ENCODE results near the gene RNU1-3.
"Not testable (repeated sequence)": the region's sequence is repeated elsewhere in the genome, so short reads cannot be mapped to it uniquely, and the experiment has no call there.

The RNU1-3 gene

GRCh38 chr1:16635959-16636358, 30.8 kb downstream of the RNU1-3 start:
- DNase-seq = not testable (repeated sequence)

GRCh38 chr1:16633540-16634282, 33.0 kb downstream of the RNU1-3 start:
- not testable (repeated sequence) for DNase-seq

GRCh38 chr1:16632044-16632850, 34.5 kb downstream of the RNU1-3 start:
- not testable (repeated sequence) for DNase-seq

GRCh38 chr1:16631248-16632043, 35.3 kb downstream of the RNU1-3 start:
- DNase-seq = no peak

- DNase-seq = no peak
Observed at GRCh38 chr1:16630661-16631247, 36.0 kb downstream of the RNU1-3 start.

- DNase-seq = not testable (repeated sequence)
Observed at GRCh38 chr1:16629916-16630530, 36.7 kb downstream of the RNU1-3 start.

- no peak for DNase-seq
Observed at GRCh38 chr1:16628361-16629111, 38.2 kb downstream of the RNU1-3 start.

GRCh38 chr1:16626409-16626983, 40.3 kb downstream of the RNU1-3 start:
- DNase-seq = not testable (repeated sequence)

GRCh38 chr1:16625497-16626408, 41.0 kb downstream of the RNU1-3 start:
- no peak for DNase-seq

GRCh38 chr1:16623812-16624719, 42.7 kb downstream of the RNU1-3 start:
- not testable (repeated sequence) for DNase-seq

- DNase-seq = not testable (repeated sequence)
Observed at GRCh38 chr1:16623337-16623736, 43.4 kb downstream of the RNU1-3 start.

- DNase-seq = not testable (repeated sequence)
Observed at GRCh38 chr1:16621681-16622315, 45.0 kb downstream of the RNU1-3 start.

GRCh38 chr1:16621300-16621658, 45.5 kb downstream of the RNU1-3 start:
- no peak for DNase-seq

GRCh38 chr1:16619803-16620501, 46.8 kb downstream of the RNU1-3 start:
- not testable (repeated sequence) for DNase-seq

- DNase-seq = no peak
Observed at GRCh38 chr1:16618719-16619118, 48.0 kb downstream of the RNU1-3 start.

- DNase-seq = no peak
Observed at GRCh38 chr1:16617778-16618580, 48.8 kb downstream of the RNU1-3 start.

- DNase-seq = no peak
Observed at GRCh38 chr1:16617114-16617631, 49.6 kb downstream of the RNU1-3 start.
